ENCODE data around the gene LTA. TPM values are rescaled to one million over a fixed set of nuclear protein-coding genes. Genes with fewer than 3 reads are reported as not detected.

LTA gene
- total and polyA plus RNA-seq, 8 donors, result 0.05 to 1.3 (median 0.14) TPM; not detected in 4

DNA sequence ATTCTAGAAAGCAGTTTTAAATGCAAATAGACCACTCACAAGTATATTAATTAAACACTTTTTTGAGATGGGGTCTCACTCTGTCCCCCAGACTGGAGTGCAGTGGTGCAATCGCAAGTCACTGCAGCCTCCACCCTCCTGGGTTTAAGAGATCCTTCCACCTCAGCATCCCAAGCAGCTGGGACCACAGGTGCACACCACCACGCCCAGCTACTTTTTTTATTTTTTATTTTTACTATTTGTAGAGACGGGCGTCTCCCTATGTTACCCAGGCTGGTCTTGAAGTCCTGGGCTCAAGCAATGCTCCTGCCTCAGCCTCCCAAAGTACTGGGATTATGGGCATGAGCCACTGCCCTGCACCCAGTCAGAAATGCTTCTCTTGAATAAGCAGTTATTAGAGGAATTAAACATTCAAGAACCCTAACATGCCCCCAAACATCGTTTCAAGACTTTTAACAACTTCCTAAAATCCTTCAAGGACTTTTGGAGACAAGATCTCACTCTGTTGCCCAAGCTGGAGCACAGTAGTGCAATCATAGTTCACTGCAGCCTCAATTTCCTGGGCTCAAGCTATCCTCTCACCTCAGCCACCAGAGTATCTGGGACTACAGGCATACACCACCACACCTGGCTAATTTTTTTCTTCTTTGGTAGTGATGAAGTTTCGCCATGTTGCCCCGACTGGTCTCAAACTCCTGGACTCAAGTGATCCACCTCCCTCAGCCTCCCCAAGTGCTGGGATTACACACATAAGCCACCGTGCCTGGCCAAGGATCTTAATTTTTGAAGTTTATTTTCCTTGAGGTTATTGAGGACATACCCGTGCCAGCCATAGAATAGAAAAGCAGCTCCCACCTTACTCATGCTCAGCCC is 40.1 kb upstream of the LTA start:
- peaks cover 0 to 10% (median 10%) of the 10 kb centered on the region in 3 donors for H3K4me1 ChIP-seq
- DNase-seq (no peak), FAIRE-seq (no peak), ATAC-seq (no peak)
- H3K4me3 ChIP-seq, result no peak overlapping the region
- TF ChIP-seq, protein P1, sequence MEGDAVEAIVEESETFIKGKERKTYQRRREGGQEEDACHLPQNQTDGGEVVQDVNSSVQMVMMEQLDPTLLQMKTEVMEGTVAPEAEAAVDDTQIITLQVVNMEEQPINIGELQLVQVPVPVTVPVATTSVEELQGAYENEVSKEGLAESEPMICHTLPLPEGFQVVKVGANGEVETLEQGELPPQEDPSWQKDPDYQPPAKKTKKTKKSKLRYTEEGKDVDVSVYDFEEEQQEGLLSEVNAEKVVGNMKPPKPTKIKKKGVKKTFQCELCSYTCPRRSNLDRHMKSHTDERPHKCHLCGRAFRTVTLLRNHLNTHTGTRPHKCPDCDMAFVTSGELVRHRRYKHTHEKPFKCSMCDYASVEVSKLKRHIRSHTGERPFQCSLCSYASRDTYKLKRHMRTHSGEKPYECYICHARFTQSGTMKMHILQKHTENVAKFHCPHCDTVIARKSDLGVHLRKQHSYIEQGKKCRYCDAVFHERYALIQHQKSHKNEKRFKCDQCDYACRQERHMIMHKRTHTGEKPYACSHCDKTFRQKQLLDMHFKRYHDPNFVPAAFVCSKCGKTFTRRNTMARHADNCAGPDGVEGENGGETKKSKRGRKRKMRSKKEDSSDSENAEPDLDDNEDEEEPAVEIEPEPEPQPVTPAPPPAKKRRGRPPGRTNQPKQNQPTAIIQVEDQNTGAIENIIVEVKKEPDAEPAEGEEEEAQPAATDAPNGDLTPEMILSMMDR (IDR thresholded peaks at IDR 0.05), result no peak
- WGBS, 2 donors, result 75 to 80% methylated on average over 9 of the region's 9 CpGs
- peaks cover 14 to 70% (median 52%) of the 10 kb centered on the region in 3 donors for H3K36me3 ChIP-seq
- intact Hi-C loops (cut with DNase I), result no loop called here
- H3K9me3 ChIP-seq, result no peaks in the 10 kb centered on the region
- H3K27me3 ChIP-seq, result no peaks in the 10 kb centered on the region
- H3K27ac ChIP-seq, result no peak overlapping the region

DNA sequence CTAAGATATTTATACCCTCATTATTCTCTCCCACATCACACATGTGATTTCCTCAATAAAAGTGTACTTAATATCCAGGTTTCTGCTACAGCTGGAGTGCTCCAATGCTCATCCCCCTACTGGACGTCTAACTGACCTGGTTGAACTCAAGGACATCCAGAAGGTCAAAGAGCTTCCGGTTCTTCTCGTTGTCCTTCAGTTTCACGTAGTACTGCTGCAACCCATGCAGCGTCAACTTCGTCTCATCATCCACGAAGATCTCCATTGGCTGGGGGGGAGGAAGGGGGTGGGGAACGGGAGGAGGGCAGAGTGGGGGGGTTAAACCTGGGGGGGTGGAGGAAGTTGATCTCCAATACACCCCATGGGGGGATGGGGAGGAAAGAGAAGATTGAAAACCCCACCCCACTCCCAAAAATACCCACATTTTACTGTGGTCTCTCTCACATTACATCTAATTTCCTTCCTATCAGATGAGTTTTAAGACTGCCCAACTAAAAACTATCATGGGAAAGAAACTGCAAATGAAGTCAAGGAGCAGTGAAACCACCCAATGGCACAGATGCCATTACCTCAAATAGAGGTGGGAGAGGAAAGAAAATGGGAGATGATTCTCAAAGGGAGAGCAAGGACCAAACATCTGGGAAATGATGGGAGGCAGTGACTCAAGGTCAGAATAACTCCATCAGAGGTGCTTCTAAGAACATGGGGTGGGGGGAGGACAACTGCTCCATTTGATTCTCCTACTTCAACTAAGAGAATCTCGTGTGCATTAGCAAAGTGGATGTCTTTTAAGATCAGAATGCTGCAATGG is 39.2 kb upstream of the LTA start:
- H3K4me3 ChIP-seq, result no peak overlapping the region
- H3K4me1 ChIP-seq, result peaks cover 0 to 10% (median 10%) of the 10 kb centered on the region in 3 donors
- no peaks in the 10 kb centered on the region for H3K27me3 ChIP-seq
- TF ChIP-seq, protein P1 (IDR thresholded peaks at IDR 0.05), result no peak
- 47 to 52% methylated on average over 9 of the region's 9 CpGs for WGBS, 2 donors
- FAIRE-seq, result no peak
- no peak for ATAC-seq
- peaks cover 17 to 78% (median 56%) of the 10 kb centered on the region in 3 donors for H3K36me3 ChIP-seq
- intact Hi-C loops (cut with DNase I), result no loop called here
- no peak overlapping the region for H3K27ac ChIP-seq
- H3K9me3 ChIP-seq, result no peaks in the 10 kb centered on the region
- DNase-seq, result no peak

DNA sequence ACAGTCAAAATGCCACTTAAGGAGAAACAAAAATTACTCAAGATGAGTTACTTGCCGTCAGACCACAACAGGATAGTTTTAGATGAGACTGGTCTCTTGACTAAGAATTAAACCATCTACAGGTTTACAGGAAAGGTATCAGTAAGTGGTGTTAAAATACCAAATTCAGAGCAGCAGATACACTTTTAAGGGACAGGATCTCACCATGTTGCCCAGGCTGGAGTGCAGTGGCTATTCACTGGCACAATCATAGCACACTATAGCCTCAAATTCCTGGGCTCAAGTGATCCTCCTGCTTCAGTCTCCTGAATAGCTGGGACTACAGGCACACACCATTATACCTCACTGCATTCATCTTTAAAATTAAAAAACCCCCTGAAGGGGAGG is 38.6 kb upstream of the LTA start:
- no peak for DNase-seq
- intact Hi-C loops (cut with DNase I), result no loop called here
- Histone ChIP-seq H3K4me1 (peaks cover 3 to 12% (median 10%) of the 10 kb centered on the region in 3 donors), H3K27ac (no peak overlapping the region), H3K4me3 (no peak overlapping the region), H3K27me3 (no peaks in the 10 kb centered on the region), H3K9me3 (no peaks in the 10 kb centered on the region), H3K36me3 (peaks cover 17 to 84% (median 59%) of the 10 kb centered on the region in 3 donors)
- ATAC-seq, result no peak
- FAIRE-seq, result no peak
- TF ChIP-seq, protein P1 (IDR thresholded peaks at IDR 0.05), result no peak
- WGBS, 2 donors, result 96 to 100% methylated on average over 1 of the region's 1 CpG

DNA sequence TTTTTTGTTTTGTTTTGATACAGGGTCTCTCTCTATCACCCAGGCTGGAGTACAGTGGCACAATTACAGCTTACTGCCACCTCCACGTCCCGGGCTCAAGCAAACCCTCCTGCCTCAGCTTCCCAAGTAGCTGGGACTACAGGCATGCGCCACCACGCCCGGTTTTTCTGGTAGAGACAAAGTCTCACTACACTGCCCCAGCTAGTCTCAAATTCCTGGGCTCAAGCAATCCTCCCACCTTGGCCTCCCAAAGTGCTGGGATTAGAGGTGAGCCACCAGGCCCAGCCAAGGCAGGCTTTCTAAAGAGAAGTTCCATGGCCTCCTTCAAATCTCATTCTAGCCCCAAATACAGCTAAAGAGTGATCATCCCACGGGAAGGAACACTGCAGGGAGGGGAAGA is 38.1 kb upstream of the LTA start:
- FAIRE-seq (no peak), ATAC-seq (no peak), DNase-seq (no peak)
- intact Hi-C loops (cut with DNase I), result no loop called here
- Histone ChIP-seq H3K4me1 (peaks cover 8 to 18% (median 15%) of the 10 kb centered on the region in 3 donors), H3K36me3 (peaks cover 17 to 87% (median 59%) of the 10 kb centered on the region in 3 donors), H3K4me3 (no peak overlapping the region), H3K27ac (no peak overlapping the region), H3K27me3 (no peaks in the 10 kb centered on the region), H3K9me3 (no peaks in the 10 kb centered on the region)
- TF ChIP-seq, protein P1 (IDR thresholded peaks at IDR 0.05), result no peak
- 94% methylated on average over 6 of the region's 6 CpGs for WGBS, 2 donors

All from pancreas (tissue), 10 donors.